ENCODE measurements around the gene CRABP1.

GRCh38 chr15:78301326-78301725 is 38.8 kb upstream of the CRABP1 start:
- TF ChIP-seq CTCF (IDR thresholded peaks at IDR 0.05) (no peak), POLR2A (IDR thresholded peaks at IDR 0.05) (no peak)
